GM23338 (cell line): ENCODE data around the gene QSOX1. TPM values are rescaled to one million over a fixed set of nuclear protein-coding genes. Genes with fewer than 3 reads are reported as not detected.

Experiments used
- ATAC-seq: fragments of 200-7000 bp; cut with Tn5 transposase; 3 replicates; pipeline ENCODE4 v1.9.1; 2020
- DNase-seq: peaks from one replicate; pipeline ENCODE4 v3.0.0-alpha.2; 2015; ENCODE audit warnings: low spot score
- H2AFZ ChIP-seq: fragments of 200-600 bp; sonication (generic); 2 replicates; pipeline ENCODE4 v1.8.0; 2016; ENCODE audit warnings: antibody characterized with exemption, mild to moderate bottlenecking, moderate library complexity
- H3F3A ChIP-seq: fragments of 200-600 bp; sonication (generic); replicated peaks from 2 replicates; pipeline ENCODE4 v1.8.0; 2017; ENCODE audit warnings: antibody characterized with exemption, mixed run types, low read depth
- H3K27ac ChIP-seq: fragments of 200-600 bp; sonication (generic); 2 replicates; pipeline ENCODE4 v1.6.1; 2016; ENCODE audit warnings: low read depth
- H3K27me3 ChIP-seq: fragments of 200-600 bp; sonication (generic); 2 replicates; pipeline ENCODE4 v1.8.0; 2016; ENCODE audit warnings: mild to moderate bottlenecking, mixed run types, moderate library complexity; ENCODE audit not compliant: insufficient read depth
- H3K36me3 ChIP-seq: fragments of 200-600 bp; sonication (generic); 2 replicates; pipeline ENCODE4 v1.8.0; 2016; ENCODE audit warnings: mild to moderate bottlenecking; ENCODE audit not compliant: insufficient read depth
- H3K4me1 ChIP-seq: fragments of 200-600 bp; sonication (generic); 2 replicates; pipeline ENCODE4 v1.8.0; 2016; ENCODE audit warnings: mild to moderate bottlenecking, moderate library complexity; ENCODE audit not compliant: insufficient read depth
- H3K4me2 ChIP-seq: fragments of 200-600 bp; sonication (generic); 2 replicates; pipeline ENCODE4 v1.7.1; 2017; ENCODE audit warnings: mixed run types
- H3K4me3 ChIP-seq: fragments of 200-600 bp; sonication (generic); 2 replicates; pipeline ENCODE4 v1.6.1; 2016; ENCODE audit warnings: mixed run types
- H3K79me2 ChIP-seq: fragments of 200-600 bp; sonication (generic); replicated peaks from 2 replicates; pipeline ENCODE4 v1.8.0; 2017; ENCODE audit warnings: mild to moderate bottlenecking; ENCODE audit not compliant: insufficient read depth
- H3K9me2 ChIP-seq: fragments of 200-600 bp; sonication (generic); 2 replicates; pipeline ENCODE4 v1.8.0; 2017; ENCODE audit not compliant: insufficient read depth
- H4K20me1 ChIP-seq: fragments of 200-600 bp; sonication (generic); replicated peaks from 2 replicates; pipeline ENCODE4 v1.8.0; 2017; ENCODE audit warnings: mild to moderate bottlenecking; ENCODE audit not compliant: insufficient read depth
- H3K27ac Mint-ChIP-seq: 2 replicates; pipeline ENCODE4 v1.8.0; 2020; ENCODE audit warnings: inconsistent platforms, mild to moderate bottlenecking, moderate library complexity, mixed read lengths
- H3K27me3 Mint-ChIP-seq: 3 replicates; pipeline ENCODE4 v1.8.0; 2022; ENCODE audit warnings: low read depth, mild to moderate bottlenecking, moderate library complexity, mixed read lengths, inconsistent platforms; ENCODE audit not compliant: insufficient read depth, poor library complexity
- H3K36me3 Mint-ChIP-seq: 3 replicates; pipeline ENCODE4 v1.8.0; 2021; ENCODE audit warnings: low read depth, mild to moderate bottlenecking, inconsistent platforms, moderate library complexity, mixed read lengths
- H3K4me1 Mint-ChIP-seq: 3 replicates; pipeline ENCODE4 v1.8.0; 2020; ENCODE audit warnings: mild to moderate bottlenecking, inconsistent platforms, mixed read lengths
- H3K4me3 Mint-ChIP-seq: 3 replicates; pipeline ENCODE4 v1.8.0; 2021; ENCODE audit warnings: moderate library complexity, mild to moderate bottlenecking, inconsistent platforms, mixed read lengths
- H3K9me3 Mint-ChIP-seq: 3 replicates; pipeline ENCODE4 v1.8.0; 2020; ENCODE audit warnings: moderate library complexity, mild to moderate bottlenecking, inconsistent platforms, mixed read lengths
- CREB1 ChIP-seq: fragments of 250-450 bp; sonication (Bioruptor Pico); IDR thresholded peaks from 2 replicates; pipeline ENCODE4 v1.5.0; 2020; ENCODE audit warnings: low read depth, mild to moderate bottlenecking, moderate library complexity
- EZH2 ChIP-seq: fragments of 200-600 bp; sonication (generic); IDR thresholded peaks from one replicate; pipeline ENCODE4 v1.8.0; 2017; ENCODE audit warnings: antibody characterized with exemption, mild to moderate bottlenecking, low read depth; ENCODE audit not compliant: unreplicated experiment
- EZH2phosphoT487 ChIP-seq: fragments of 200-600 bp; sonication (generic); IDR thresholded peaks from one replicate; pipeline ENCODE4 v1.8.1; 2018; ENCODE audit warnings: antibody characterized with exemption; ENCODE audit not compliant: unreplicated experiment
- JUNB ChIP-seq: IDR thresholded peaks from one replicate; pipeline ENCODE4 v1.6.1; 2016; ENCODE audit warnings: antibody characterized with exemption; ENCODE audit not compliant: unreplicated experiment
- NANOG ChIP-seq: IDR thresholded peaks from 2 replicates; pipeline ENCODE4 v1.6.1; 2016; ENCODE audit warnings: antibody characterized with exemption, borderline replicate concordance
- POLR2AphosphoS5 ChIP-seq: IDR thresholded peaks from 2 replicates; pipeline ENCODE4 v1.6.1; 2016; ENCODE audit warnings: antibody characterized with exemption, low read depth
- STAT1 ChIP-seq: IDR thresholded peaks from one replicate; pipeline ENCODE4 v1.6.1; 2016; ENCODE audit warnings: antibody characterized with exemption; ENCODE audit not compliant: unreplicated experiment
- ZNF114 ChIP-seq: fragments of 250-450 bp; sonication (Bioruptor Pico); IDR thresholded peaks from 2 replicates; pipeline ENCODE4 v1.5.0; 2020; ENCODE audit warnings: mild to moderate bottlenecking, moderate library complexity
- ZNF331 ChIP-seq: fragments of 250-450 bp; sonication (Bioruptor Pico); IDR thresholded peaks from 2 replicates; pipeline ENCODE4 v1.5.0; 2020; ENCODE audit warnings: low read depth, mild to moderate bottlenecking, moderate library complexity
- polyA plus RNA-seq: library from polyadenylated mRNA; unstranded; fragments of >200 nt; fragmentation: Nextera tagmentation; extraction: Ambion mirVana; gene quantifications from 2 replicates; pipeline ENCODE4 v1.2.1, GENCODE V29; 2016
- total RNA-seq: library from RNA; depleted of rRNA; stranded (reverse); fragments of >200 nt; shearing (Covaris generic); gene quantifications from 2 replicates; pipeline ENCODE4 v1.2.3, GENCODE V29; 2014
- TF ChIP-seq, protein P1 (sequence below), 2 experiments: fragments of 200-600 bp in 1 of 2; sonication (generic) in 1 of 2; conservative IDR thresholded peaks; 2 replicates each; pipeline versions ENCODE4 v1.5.1 to v1.6.1; 2016 to 2017; ENCODE audit warnings: antibody characterized with exemption in 2 of 2, low read depth in 2 of 2, mild to moderate bottlenecking in 2 of 2, moderate library complexity in 1 of 2
- TF ChIP-seq, protein P2 (sequence below): IDR thresholded peaks from one replicate; pipeline ENCODE4 v1.6.1; 2018; ENCODE audit warnings: antibody characterized with exemption; ENCODE audit not compliant: unreplicated experiment
- TF ChIP-seq, protein P3 (sequence below): fragments of 250-450 bp; sonication (Bioruptor Pico); IDR thresholded peaks from 2 replicates; pipeline ENCODE4 v1.5.0; 2020; ENCODE audit warnings: mild to moderate bottlenecking, moderate library complexity
- TF ChIP-seq, protein P4 (sequence below): IDR thresholded peaks from 2 replicates; pipeline ENCODE4 v1.6.1; 2016; ENCODE audit warnings: antibody characterized with exemption

The QSOX1 gene
- total and polyA plus RNA-seq, 2 experiments from 2014 or later, result 47.8 to 119 TPM

DNA sequence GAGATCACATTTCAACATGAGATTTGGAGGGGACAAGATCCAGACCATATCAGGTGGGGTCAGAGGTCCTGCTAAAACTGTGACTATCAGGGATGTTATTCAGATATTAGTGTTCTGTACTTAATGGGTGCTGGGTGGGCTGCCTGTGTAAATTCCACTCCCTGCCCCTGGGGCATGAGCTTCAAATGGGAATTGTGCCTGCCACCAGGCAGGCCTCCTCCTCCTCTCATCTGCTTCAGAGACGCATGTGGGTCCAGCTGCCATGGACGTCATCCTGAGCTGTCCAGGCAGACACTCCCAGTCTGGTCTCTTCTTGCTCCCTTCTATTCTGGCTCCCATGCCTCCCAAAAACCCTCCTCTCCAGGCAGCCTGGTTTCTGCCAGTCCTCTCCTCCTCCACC, 10.4 kb downstream of the QSOX1 start:
- Mint-ChIP-seq H3K9me3 (no peaks in the 10 kb centered on the region), H3K27me3 (no peaks in the 10 kb centered on the region), H3K4me3 (no peak overlapping the region), H3K36me3 (peaks cover 5% of the 10 kb centered on the region; the same call in 2 of the 3 replicates), H3K4me1 (peaks cover 51% of the 10 kb centered on the region), H3K27ac (peak overlapping the region; percentile 77; the same call in 1 of the 2 replicates)
- H3K79me2 ChIP-seq, result peaks cover 34% of the 10 kb centered on the region
- H3F3A ChIP-seq, result 0 out of 2 replicates have a peak, but pooled peaks cover 2% of the 10 kb centered on the region
- no peak overlapping the region for H3K4me3 ChIP-seq
- H3K36me3 ChIP-seq, result no peaks in the 10 kb centered on the region
- DNase-seq (no peak), ATAC-seq (no peak)
- no peaks in the 10 kb centered on the region for H3K27me3 ChIP-seq
- H3K27ac ChIP-seq, result no peak overlapping the region
- TF ChIP-seq EZH2 (no peak), EZH2phosphoT487 (no peak), CREB1 (no peak), NANOG (no peak), JUNB (no peak), ZNF114 (CRISPR knock-in tag) (no peak), ZNF331 (CRISPR knock-in tag) (no peak), STAT1 (no peak), POLR2AphosphoS5 (no peak)
- TF ChIP-seq, protein P1, sequence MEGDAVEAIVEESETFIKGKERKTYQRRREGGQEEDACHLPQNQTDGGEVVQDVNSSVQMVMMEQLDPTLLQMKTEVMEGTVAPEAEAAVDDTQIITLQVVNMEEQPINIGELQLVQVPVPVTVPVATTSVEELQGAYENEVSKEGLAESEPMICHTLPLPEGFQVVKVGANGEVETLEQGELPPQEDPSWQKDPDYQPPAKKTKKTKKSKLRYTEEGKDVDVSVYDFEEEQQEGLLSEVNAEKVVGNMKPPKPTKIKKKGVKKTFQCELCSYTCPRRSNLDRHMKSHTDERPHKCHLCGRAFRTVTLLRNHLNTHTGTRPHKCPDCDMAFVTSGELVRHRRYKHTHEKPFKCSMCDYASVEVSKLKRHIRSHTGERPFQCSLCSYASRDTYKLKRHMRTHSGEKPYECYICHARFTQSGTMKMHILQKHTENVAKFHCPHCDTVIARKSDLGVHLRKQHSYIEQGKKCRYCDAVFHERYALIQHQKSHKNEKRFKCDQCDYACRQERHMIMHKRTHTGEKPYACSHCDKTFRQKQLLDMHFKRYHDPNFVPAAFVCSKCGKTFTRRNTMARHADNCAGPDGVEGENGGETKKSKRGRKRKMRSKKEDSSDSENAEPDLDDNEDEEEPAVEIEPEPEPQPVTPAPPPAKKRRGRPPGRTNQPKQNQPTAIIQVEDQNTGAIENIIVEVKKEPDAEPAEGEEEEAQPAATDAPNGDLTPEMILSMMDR (conservative IDR thresholded peaks at IDR 0.05; ENCODE audit: low read depth in 2 of 2), result no peak
- TF ChIP-seq, protein P2, sequence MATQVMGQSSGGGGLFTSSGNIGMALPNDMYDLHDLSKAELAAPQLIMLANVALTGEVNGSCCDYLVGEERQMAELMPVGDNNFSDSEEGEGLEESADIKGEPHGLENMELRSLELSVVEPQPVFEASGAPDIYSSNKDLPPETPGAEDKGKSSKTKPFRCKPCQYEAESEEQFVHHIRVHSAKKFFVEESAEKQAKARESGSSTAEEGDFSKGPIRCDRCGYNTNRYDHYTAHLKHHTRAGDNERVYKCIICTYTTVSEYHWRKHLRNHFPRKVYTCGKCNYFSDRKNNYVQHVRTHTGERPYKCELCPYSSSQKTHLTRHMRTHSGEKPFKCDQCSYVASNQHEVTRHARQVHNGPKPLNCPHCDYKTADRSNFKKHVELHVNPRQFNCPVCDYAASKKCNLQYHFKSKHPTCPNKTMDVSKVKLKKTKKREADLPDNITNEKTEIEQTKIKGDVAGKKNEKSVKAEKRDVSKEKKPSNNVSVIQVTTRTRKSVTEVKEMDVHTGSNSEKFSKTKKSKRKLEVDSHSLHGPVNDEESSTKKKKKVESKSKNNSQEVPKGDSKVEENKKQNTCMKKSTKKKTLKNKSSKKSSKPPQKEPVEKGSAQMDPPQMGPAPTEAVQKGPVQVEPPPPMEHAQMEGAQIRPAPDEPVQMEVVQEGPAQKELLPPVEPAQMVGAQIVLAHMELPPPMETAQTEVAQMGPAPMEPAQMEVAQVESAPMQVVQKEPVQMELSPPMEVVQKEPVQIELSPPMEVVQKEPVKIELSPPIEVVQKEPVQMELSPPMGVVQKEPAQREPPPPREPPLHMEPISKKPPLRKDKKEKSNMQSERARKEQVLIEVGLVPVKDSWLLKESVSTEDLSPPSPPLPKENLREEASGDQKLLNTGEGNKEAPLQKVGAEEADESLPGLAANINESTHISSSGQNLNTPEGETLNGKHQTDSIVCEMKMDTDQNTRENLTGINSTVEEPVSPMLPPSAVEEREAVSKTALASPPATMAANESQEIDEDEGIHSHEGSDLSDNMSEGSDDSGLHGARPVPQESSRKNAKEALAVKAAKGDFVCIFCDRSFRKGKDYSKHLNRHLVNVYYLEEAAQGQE, result no peak
- TF ChIP-seq, protein P3, sequence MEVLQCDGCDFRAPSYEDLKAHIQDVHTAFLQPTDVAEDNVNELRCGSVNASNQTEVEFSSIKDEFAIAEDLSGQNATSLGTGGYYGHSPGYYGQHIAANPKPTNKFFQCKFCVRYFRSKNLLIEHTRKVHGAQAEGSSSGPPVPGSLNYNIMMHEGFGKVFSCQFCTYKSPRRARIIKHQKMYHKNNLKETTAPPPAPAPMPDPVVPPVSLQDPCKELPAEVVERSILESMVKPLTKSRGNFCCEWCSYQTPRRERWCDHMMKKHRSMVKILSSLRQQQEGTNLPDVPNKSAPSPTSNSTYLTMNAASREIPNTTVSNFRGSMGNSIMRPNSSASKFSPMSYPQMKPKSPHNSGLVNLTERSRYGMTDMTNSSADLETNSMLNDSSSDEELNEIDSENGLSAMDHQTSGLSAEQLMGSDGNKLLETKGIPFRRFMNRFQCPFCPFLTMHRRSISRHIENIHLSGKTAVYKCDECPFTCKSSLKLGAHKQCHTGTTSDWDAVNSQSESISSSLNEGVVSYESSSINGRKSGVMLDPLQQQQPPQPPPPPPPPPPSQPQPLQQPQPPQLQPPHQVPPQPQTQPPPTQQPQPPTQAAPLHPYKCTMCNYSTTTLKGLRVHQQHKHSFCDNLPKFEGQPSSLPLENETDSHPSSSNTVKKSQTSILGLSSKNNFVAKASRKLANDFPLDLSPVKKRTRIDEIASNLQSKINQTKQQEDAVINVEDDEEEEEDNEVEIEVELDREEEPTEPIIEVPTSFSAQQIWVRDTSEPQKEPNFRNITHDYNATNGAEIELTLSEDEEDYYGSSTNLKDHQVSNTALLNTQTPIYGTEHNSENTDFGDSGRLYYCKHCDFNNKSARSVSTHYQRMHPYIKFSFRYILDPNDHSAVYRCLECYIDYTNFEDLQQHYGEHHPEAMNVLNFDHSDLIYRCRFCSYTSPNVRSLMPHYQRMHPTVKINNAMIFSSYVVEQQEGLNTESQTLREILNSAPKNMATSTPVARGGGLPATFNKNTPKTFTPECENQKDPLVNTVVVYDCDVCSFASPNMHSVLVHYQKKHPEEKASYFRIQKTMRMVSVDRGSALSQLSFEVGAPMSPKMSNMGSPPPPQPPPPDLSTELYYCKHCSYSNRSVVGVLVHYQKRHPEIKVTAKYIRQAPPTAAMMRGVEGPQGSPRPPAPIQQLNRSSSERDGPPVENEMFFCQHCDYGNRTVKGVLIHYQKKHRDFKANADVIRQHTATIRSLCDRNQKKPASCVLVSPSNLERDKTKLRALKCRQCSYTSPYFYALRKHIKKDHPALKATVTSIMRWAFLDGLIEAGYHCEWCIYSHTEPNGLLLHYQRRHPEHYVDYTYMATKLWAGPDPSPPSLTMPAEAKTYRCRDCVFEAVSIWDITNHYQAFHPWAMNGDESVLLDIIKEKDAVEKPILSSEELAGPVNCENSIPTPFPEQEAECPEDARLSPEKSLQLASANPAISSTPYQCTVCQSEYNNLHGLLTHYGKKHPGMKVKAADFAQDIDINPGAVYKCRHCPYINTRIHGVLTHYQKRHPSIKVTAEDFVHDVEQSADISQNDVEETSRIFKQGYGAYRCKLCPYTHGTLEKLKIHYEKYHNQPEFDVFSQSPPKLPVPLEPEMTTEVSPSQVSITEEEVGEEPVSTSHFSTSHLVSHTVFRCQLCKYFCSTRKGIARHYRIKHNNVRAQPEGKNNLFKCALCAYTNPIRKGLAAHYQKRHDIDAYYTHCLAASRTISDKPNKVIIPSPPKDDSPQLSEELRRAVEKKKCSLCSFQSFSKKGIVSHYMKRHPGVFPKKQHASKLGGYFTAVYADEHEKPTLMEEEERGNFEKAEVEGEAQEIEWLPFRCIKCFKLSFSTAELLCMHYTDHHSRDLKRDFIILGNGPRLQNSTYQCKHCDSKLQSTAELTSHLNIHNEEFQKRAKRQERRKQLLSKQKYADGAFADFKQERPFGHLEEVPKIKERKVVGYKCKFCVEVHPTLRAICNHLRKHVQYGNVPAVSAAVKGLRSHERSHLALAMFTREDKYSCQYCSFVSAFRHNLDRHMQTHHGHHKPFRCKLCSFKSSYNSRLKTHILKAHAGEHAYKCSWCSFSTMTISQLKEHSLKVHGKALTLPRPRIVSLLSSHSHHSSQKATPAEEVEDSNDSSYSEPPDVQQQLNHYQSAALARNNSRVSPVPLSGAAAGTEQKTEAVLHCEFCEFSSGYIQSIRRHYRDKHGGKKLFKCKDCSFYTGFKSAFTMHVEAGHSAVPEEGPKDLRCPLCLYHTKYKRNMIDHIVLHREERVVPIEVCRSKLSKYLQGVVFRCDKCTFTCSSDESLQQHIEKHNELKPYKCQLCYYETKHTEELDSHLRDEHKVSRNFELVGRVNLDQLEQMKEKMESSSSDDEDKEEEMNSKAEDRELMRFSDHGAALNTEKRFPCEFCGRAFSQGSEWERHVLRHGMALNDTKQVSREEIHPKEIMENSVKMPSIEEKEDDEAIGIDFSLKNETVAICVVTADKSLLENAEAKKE (CRISPR knock-in tag), result no peak
- TF ChIP-seq, protein P4, sequence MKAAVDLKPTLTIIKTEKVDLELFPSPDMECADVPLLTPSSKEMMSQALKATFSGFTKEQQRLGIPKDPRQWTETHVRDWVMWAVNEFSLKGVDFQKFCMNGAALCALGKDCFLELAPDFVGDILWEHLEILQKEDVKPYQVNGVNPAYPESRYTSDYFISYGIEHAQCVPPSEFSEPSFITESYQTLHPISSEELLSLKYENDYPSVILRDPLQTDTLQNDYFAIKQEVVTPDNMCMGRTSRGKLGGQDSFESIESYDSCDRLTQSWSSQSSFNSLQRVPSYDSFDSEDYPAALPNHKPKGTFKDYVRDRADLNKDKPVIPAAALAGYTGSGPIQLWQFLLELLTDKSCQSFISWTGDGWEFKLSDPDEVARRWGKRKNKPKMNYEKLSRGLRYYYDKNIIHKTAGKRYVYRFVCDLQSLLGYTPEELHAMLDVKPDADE, result no peak
- H2AFZ ChIP-seq, result no peak overlapping the region
- H3K9me2 ChIP-seq, result no peaks in the 10 kb centered on the region
- peaks cover 19% of the 10 kb centered on the region for H4K20me1 ChIP-seq
- H3K4me1 ChIP-seq, result peaks cover 39% of the 10 kb centered on the region
- no peak overlapping the region for H3K4me2 ChIP-seq
